ENCODE data around the gene AHR.

Gene AHR

GRCh38 chr7:17354473-17354872 lies 56.0 kb downstream of the AHR start:
- Histone ChIP-seq H3K4me1 (ENCODE audit: control insufficient read depth, insufficient read depth, low read length) (no peaks in the 10 kb centered on the region), H3K4me3 (ENCODE audit: low read depth, low read length) (no peak overlapping the region), H3K36me3 (ENCODE audit: control insufficient read depth in 2 of 2, insufficient read depth in 1 of 2, low read length in 2 of 2) (no peaks in the 10 kb centered on the region), H3K9me3 (ENCODE audit: control insufficient read depth, insufficient read depth, low read depth, low read length) (no peaks in the 10 kb centered on the region), H3K27ac (ENCODE audit: extremely low read depth, low read depth, low read length) (no peak overlapping the region)
- CTCF ChIA-PET: interaction anchor here (0.5 kb wide), 1 partner anchor 23 kb away, joined by 4 read pairs; no protein-coding TSS in a partner anchor
- no peak for TF ChIP-seq ZNF23 (tag by site-specific recombination; IDR thresholded peaks at IDR 0.05; ENCODE audit: borderline replicate concordance)
- no peak for TF ChIP-seq ZNF140 (tag by site-specific recombination; IDR thresholded peaks at IDR 0.05)
- TF ChIP-seq IKZF3 (tag by site-specific recombination; IDR thresholded peaks at IDR 0.05): no peak
- TF ChIP-seq ZNF324 (tag by site-specific recombination; IDR thresholded peaks at IDR 0.05): no peak
- no peak for TF ChIP-seq MZF1 (tag by site-specific recombination; IDR thresholded peaks at IDR 0.05; ENCODE audit: borderline replicate concordance)
- TF ChIP-seq ZNF423 (tag by site-specific recombination; IDR thresholded peaks at IDR 0.05): no peak
- no peak for TF ChIP-seq ZNF302 (tag by site-specific recombination; IDR thresholded peaks at IDR 0.05; ENCODE audit: low read depth)
- no peak for TF ChIP-seq RBAK (tag by site-specific recombination; IDR thresholded peaks at IDR 0.05)
- no peak for TF ChIP-seq ZNF404 (tag by site-specific recombination; IDR thresholded peaks at IDR 0.05)
- no peak for TF ChIP-seq ZNF16 (tag by site-specific recombination; IDR thresholded peaks at IDR 0.05; ENCODE audit: low read depth)
- no peak for TF ChIP-seq ZNF211 (tag by site-specific recombination; IDR thresholded peaks at IDR 0.05; ENCODE audit: low read depth)
- no peak for TF ChIP-seq ZFP3 (tag by site-specific recombination; IDR thresholded peaks at IDR 0.05; ENCODE audit: low read depth)
- no peak for TF ChIP-seq ZFHX2 (tag by site-specific recombination; conservative IDR thresholded peaks at IDR 0.05)
- TF ChIP-seq ZNF488 (tag by site-specific recombination; IDR thresholded peaks at IDR 0.05): no peak
- no peak for TF ChIP-seq ZFP41 (tag by site-specific recombination; IDR thresholded peaks at IDR 0.05; ENCODE audit: borderline replicate concordance)
- TF ChIP-seq ZNF366 (tag by site-specific recombination; conservative IDR thresholded peaks at IDR 0.05): no peak
- TF ChIP-seq ZNF626 (tag by site-specific recombination; IDR thresholded peaks at IDR 0.05): no peak
- TF ChIP-seq ZNF555 (tag by site-specific recombination; conservative IDR thresholded peaks at IDR 0.05): no peak
- TF ChIP-seq ZNF837 (tag by site-specific recombination; IDR thresholded peaks at IDR 0.05): no peak
- TF ChIP-seq ZNF558 (tag by site-specific recombination; IDR thresholded peaks at IDR 0.05): no peak
- POLR2A ChIA-PET: no interaction called here

GRCh38 chr7:17355050-17355449 lies 56.6 kb downstream of the AHR start:
- H3K36me3 ChIP-seq (ENCODE audit: control insufficient read depth in 2 of 2, insufficient read depth in 1 of 2, low read length in 2 of 2): no peaks in the 10 kb centered on the region
- TF ChIP-seq ZBTB8A (tag by site-specific recombination; IDR thresholded peaks at IDR 0.05): no peak
- no peaks in the 10 kb centered on the region for H3K9me3 ChIP-seq (ENCODE audit: control insufficient read depth, insufficient read depth, low read depth, low read length)
- H3K4me3 ChIP-seq (ENCODE audit: low read depth, low read length): no peak overlapping the region
- H3K4me1 ChIP-seq (ENCODE audit: control insufficient read depth, insufficient read depth, low read length): no peaks in the 10 kb centered on the region
- ChIA-PET POLR2A (no interaction called here), CTCF (no interaction called here)
- H3K27ac ChIP-seq (ENCODE audit: extremely low read depth, low read depth, low read length): no peak overlapping the region

DNA sequence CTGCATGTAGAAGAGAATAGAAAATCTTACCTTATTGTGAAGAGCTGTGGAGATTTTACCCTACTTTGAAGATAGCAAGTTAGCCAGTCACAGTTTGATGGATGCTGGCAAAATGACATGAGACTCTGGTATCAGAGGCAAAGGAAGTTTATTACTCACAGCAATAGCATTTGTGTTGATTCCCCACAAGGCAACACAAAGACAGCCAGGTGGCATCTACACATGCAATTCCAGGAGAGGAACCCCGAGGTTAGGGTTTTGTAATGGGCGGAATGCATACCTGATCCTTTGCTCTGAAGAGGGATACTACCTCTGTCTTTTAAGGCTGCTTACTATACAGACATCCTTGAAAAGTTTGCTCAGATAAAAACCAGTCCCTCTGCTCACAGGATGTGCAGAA lies 59.5 kb downstream of the AHR start:
- no peak overlapping the region for H3K4me3 ChIP-seq (ENCODE audit: low read depth, low read length)
- no peak overlapping the region for H3K27ac ChIP-seq (ENCODE audit: extremely low read depth, low read depth, low read length)
- no peaks in the 10 kb centered on the region for H3K4me1 ChIP-seq (ENCODE audit: control insufficient read depth, insufficient read depth, low read length)
- no peaks in the 10 kb centered on the region for H3K9me3 ChIP-seq (ENCODE audit: control insufficient read depth, insufficient read depth, low read depth, low read length)
- ChIA-PET CTCF (interaction anchor here (0.7 kb wide), 1 partner anchor 12 kb away, joined by 3 read pairs; no protein-coding TSS in a partner anchor), POLR2A (no interaction called here)
- no peaks in the 10 kb centered on the region for H3K36me3 ChIP-seq (ENCODE audit: control insufficient read depth in 2 of 2, insufficient read depth in 1 of 2, low read length in 2 of 2)
- TF ChIP-seq ZBTB8A (tag by site-specific recombination; IDR thresholded peaks at IDR 0.05) (no peak), REPIN1 (tag by site-specific recombination; IDR thresholded peaks at IDR 0.05; ENCODE audit: low read depth) (no peak), ZFP69B (tag by site-specific recombination; IDR thresholded peaks at IDR 0.05) (no peak), ZNF394 (tag by site-specific recombination; IDR thresholded peaks at IDR 0.05; ENCODE audit: borderline replicate concordance) (no peak), ZNF211 (tag by site-specific recombination; IDR thresholded peaks at IDR 0.05; ENCODE audit: low read depth) (no peak), ZNF747 (tag by site-specific recombination; IDR thresholded peaks at IDR 0.05) (no peak), ZNF37A (tag by site-specific recombination; IDR thresholded peaks at IDR 0.05) (no peak), ZNF174 (tag by site-specific recombination; IDR thresholded peaks at IDR 0.05) (no peak), BCL6B (tag by site-specific recombination; IDR thresholded peaks at IDR 0.05) (no peak)
- TF ChIP-seq, protein P1, sequence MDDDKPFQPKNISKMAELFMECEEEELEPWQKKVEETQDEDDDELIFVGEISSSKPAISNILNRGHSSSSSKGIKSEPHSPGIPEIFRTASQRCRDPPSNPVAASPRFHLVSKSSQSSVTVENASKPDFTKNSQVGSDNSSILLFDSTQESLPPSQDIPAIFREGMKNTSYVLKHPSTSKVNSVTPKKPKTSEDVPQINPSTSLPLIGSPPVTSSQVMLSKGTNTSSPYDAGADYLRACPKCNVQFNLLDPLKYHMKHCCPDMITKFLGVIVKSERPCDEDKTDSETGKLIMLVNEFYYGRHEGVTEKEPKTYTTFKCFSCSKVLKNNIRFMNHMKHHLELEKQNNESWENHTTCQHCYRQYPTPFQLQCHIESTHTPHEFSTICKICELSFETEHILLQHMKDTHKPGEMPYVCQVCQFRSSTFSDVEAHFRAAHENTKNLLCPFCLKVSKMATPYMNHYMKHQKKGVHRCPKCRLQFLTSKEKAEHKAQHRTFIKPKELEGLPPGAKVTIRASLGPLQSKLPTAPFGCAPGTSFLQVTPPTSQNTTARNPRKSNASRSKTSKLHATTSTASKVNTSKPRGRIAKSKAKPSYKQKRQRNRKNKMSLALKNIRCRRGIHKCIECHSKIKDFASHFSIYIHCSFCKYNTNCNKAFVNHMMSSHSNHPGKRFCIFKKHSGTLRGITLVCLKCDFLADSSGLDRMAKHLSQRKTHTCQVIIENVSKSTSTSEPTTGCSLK (tag by site-specific recombination; IDR thresholded peaks at IDR 0.05): no peak
